Trophoblast cell (in vitro differentiated cells and primary cell): ENCODE data around the gene CHST3.

Experiments used
- DNase-seq, 2 donors: peaks; one replicate each; pipeline ENCODE4 v3.0.0-alpha.2; 2016
- H2AFZ ChIP-seq: 2 replicates; pipeline ENCODE4 v1.6.1; 2013; ENCODE audit warnings: low read length, moderate library complexity, mild to moderate bottlenecking; ENCODE audit not compliant: insufficient read depth, poor library complexity
- H2AK5ac ChIP-seq: 2 replicates; pipeline ENCODE4 v1.6.1; 2013; ENCODE audit warnings: mild to moderate bottlenecking, low read length
- H2BK120ac ChIP-seq: 2 replicates; pipeline ENCODE4 v1.6.1; 2013; ENCODE audit warnings: low read length, mild to moderate bottlenecking, moderate library complexity; ENCODE audit not compliant: insufficient read depth, poor library complexity
- H2BK12ac ChIP-seq: 2 replicates; pipeline ENCODE4 v1.6.1; 2013; ENCODE audit warnings: mild to moderate bottlenecking, low read length, moderate library complexity
- H2BK5ac ChIP-seq: 2 replicates; pipeline ENCODE4 v1.6.1; 2013; ENCODE audit warnings: low read length, low read depth, moderate library complexity, mild to moderate bottlenecking; ENCODE audit not compliant: poor library complexity
- H3K14ac ChIP-seq: 2 replicates; pipeline ENCODE4 v1.6.1; 2013; ENCODE audit warnings: mild to moderate bottlenecking, low read length
- H3K18ac ChIP-seq: 2 replicates; pipeline ENCODE4 v1.6.1; 2013; ENCODE audit warnings: mild to moderate bottlenecking, low read length
- H3K23ac ChIP-seq: 2 replicates; pipeline ENCODE4 v1.6.1; 2013; ENCODE audit warnings: low read length
- H3K27ac ChIP-seq: 2 replicates; pipeline ENCODE4 v1.5.1; 2013; ENCODE audit warnings: low read depth, mild to moderate bottlenecking, inconsistent platforms, low read length, moderate library complexity
- H3K27me3 ChIP-seq: 2 replicates; pipeline ENCODE4 v1.6.1; 2013; ENCODE audit warnings: inconsistent platforms, mild to moderate bottlenecking, low read length, moderate library complexity; ENCODE audit not compliant: insufficient read depth
- H3K36me3 ChIP-seq, 2 experiments: 1 replicate in 1 of 2; 2 replicates in 1 of 2; pipeline ENCODE4 v1.6.1; 2013; ENCODE audit warnings: low read length in 2 of 2, mild to moderate bottlenecking in 2 of 2, moderate library complexity in 1 of 2; ENCODE audit not compliant: insufficient read depth in 2 of 2, control insufficient read depth in 1 of 2
- H3K4ac ChIP-seq: 2 replicates; pipeline ENCODE4 v1.6.1; 2013; ENCODE audit warnings: low read depth, mild to moderate bottlenecking, low read length, moderate library complexity
- H3K4me1 ChIP-seq, 2 experiments: 1 replicate in 1 of 2; 2 replicates in 1 of 2; pipeline ENCODE4 v1.6.1; 2013; ENCODE audit warnings: low read length in 2 of 2, mild to moderate bottlenecking in 2 of 2, moderate library complexity in 1 of 2; ENCODE audit not compliant: insufficient read depth in 2 of 2, control insufficient read depth in 1 of 2
- H3K4me2 ChIP-seq: 2 replicates; pipeline ENCODE4 v1.6.1; 2013; ENCODE audit warnings: inconsistent platforms, mild to moderate bottlenecking, low read length, moderate library complexity
- H3K4me3 ChIP-seq: 2 replicates; pipeline ENCODE4 v1.5.1; 2013; ENCODE audit warnings: mild to moderate bottlenecking, low read depth, low read length, inconsistent platforms
- H3K79me1 ChIP-seq: one replicate; pipeline ENCODE4 v1.6.1; 2013; ENCODE audit warnings: low read length
- H3K79me2 ChIP-seq: 2 replicates; pipeline ENCODE4 v1.6.1; 2013; ENCODE audit warnings: low read length, mild to moderate bottlenecking; ENCODE audit not compliant: control insufficient read depth, insufficient read depth, poor library complexity
- H3K9ac ChIP-seq: 2 replicates; pipeline ENCODE4 v1.6.1; 2013; ENCODE audit warnings: mild to moderate bottlenecking, low read length
- H3K9me3 ChIP-seq: 2 replicates; pipeline ENCODE4 v1.6.1; 2013; ENCODE audit warnings: low read depth, mild to moderate bottlenecking, control low read depth, inconsistent platforms, low read length; ENCODE audit not compliant: insufficient read depth
- H4K12ac ChIP-seq: 2 replicates; pipeline ENCODE4 v1.6.1; 2013; ENCODE audit warnings: low read depth, mild to moderate bottlenecking, low read length, moderate library complexity
- H4K8ac ChIP-seq: 2 replicates; pipeline ENCODE4 v1.6.1; 2013; ENCODE audit warnings: low read depth, mild to moderate bottlenecking, low read length, moderate library complexity
- H4K91ac ChIP-seq: one replicate; pipeline ENCODE4 v1.6.1; 2013; ENCODE audit warnings: low read depth, mild to moderate bottlenecking, low read length, moderate library complexity
- WGBS: extraction: QIAGEN DNeasy Blood & Tissue Kit; methylation state at CpG from one replicate; pipeline ENCODE4 v1.1.7; 2013; ENCODE audit warnings: missing lambda C conversion rate; ENCODE audit not compliant: insufficient read length, insufficient coverage; ENCODE audit errors: extremely low coverage; 5-methylcytosine and 5-hydroxymethylcytosine counted together

The CHST3 gene

DNA sequence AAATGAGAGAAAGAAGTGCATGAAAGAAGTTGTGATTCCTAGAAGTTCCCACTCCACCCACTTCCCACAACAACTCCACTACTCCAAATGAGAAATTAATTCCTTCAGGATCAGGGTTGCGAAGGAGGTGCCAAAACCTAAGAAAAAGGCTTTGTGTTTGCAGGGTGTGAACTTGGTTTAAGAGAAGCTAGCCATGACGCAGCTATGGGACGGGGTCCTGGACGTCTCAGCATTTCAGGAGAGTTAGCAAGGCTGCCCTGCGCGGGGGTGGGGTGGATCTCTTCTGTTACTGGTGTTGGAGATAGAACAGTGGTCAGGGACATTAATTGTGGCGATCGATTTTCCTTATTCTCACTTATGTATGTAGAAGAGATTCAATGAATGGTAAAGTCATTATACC is 61.2 kb downstream of the CHST3 start:
- H2AK5ac ChIP-seq = no peak overlapping the region
- H3K36me3 ChIP-seq = no peaks in the 10 kb centered on the region
- no peaks in the 10 kb centered on the region for H3K79me2 ChIP-seq
- H3K4me3 ChIP-seq = no peak overlapping the region
- H3K4ac ChIP-seq = no peak overlapping the region
- no peak overlapping the region for H2BK120ac ChIP-seq
- H3K4me2 ChIP-seq = no peak overlapping the region
- H2BK12ac ChIP-seq = no peak overlapping the region
- H4K91ac ChIP-seq = no peak overlapping the region
- WGBS = no CpG with 5 or more reads among the region's 8 CpGs
- peaks cover 2% of the 10 kb centered on the region for H3K9me3 ChIP-seq
- H3K9ac ChIP-seq = no peak overlapping the region
- H4K8ac ChIP-seq = no peak overlapping the region
- H3K27ac ChIP-seq = no peak overlapping the region
- no peak overlapping the region for H3K14ac ChIP-seq
- H4K12ac ChIP-seq = no peak overlapping the region
- H3K23ac ChIP-seq = no peak overlapping the region
- peaks cover 3% of the 10 kb centered on the region for H3K79me1 ChIP-seq
- no peak for DNase-seq
- no peak overlapping the region for H3K18ac ChIP-seq
- no peak overlapping the region for H2AFZ ChIP-seq
- H3K27me3 ChIP-seq = no peaks in the 10 kb centered on the region
- no peak overlapping the region for H2BK5ac ChIP-seq
- H3K4me1 ChIP-seq = peaks cover 3 to 9% of the 10 kb centered on the region in 2 experiments

DNA sequence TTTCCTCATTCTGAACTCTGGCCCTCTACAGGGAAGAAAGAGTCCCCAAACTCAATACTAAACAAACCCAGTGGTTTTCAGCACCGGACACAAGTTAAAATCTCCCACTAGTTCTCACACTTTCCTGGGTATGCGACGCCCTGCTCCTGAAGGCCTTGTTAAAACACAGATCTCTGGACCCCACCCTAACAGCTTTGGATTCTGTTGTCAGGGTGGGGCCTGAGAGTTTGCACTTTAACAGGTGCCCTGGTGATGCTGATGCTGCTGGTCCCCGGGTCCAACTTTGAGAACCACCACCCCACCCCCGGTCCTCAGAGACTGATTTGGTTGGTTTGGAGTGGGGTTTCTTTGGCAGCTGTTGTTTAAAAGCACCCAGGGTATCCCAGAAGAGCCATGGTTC is 61.6 kb downstream of the CHST3 start:
- Histone ChIP-seq H3K4me2 (no peak overlapping the region), H4K91ac (no peak overlapping the region), H3K4ac (no peak overlapping the region), H2BK12ac (no peak overlapping the region), H2AFZ (no peak overlapping the region), H3K79me1 (peaks cover 8% of the 10 kb centered on the region), H3K27ac (no peak overlapping the region), H4K12ac (no peak overlapping the region), H3K14ac (no peak overlapping the region), H3K4me3 (no peak overlapping the region), H3K18ac (no peak overlapping the region), H2AK5ac (no peak overlapping the region), H4K8ac (no peak overlapping the region), H3K23ac (no peak overlapping the region), H3K79me2 (no peaks in the 10 kb centered on the region), H3K9me3 (peaks cover 2% of the 10 kb centered on the region), H3K9ac (no peak overlapping the region), H3K4me1 (peaks cover 7 to 14% of the 10 kb centered on the region in 2 experiments), H3K27me3 (no peaks in the 10 kb centered on the region), H2BK5ac (no peak overlapping the region), H2BK120ac (no peak overlapping the region), H3K36me3 (no peaks in the 10 kb centered on the region)
- no peak for DNase-seq
- WGBS = no CpG with 5 or more reads among the region's 5 CpGs

DNA sequence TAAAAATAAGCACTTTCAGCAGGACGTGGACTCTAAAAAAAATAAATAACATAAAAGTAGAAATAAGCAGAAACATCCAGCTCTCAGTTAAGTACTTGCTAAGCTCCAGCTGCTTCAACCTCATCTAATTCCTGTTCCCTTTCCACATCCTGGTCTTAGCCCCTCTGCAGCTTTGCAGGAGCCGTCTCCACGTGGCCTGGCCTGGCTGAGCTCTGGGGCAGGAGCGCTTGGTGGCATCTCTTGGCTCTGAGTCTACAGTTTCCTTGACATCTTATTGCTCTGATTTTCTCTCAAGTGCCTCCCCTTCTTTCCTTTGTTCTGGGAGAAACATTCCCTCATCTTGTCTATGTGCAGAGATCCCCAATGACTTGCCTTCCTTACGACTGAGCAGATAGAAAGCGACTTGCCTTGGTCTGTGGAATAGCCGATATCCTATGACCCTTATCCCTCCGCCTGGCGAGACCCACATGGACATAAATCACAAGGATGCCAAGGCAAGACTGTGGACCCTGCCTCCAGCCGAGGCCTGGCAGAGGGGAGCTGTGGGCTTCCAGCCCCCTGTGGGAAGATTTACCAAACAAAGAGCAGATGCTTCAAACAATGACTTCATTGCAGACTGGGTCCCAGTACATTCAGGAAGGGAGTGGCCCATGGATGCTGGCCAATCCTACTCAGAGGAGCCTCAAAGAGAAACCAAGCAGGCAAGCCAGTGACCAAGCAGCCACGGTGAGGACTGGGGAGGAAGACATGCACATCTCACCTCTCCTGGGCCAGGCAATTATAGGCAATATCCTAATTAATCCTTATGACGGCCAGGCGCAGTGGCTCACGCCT is 62.3 kb downstream of the CHST3 start:
- peaks cover 9% of the 10 kb centered on the region for H3K79me1 ChIP-seq
- H3K27ac ChIP-seq = no peak overlapping the region
- no peak overlapping the region for H3K4ac ChIP-seq
- no peaks in the 10 kb centered on the region for H3K79me2 ChIP-seq
- peaks cover 7 to 15% of the 10 kb centered on the region in 2 experiments for H3K4me1 ChIP-seq
- H2BK5ac ChIP-seq = no peak overlapping the region
- H4K12ac ChIP-seq = no peak overlapping the region
- no peak overlapping the region for H3K4me3 ChIP-seq
- H3K9ac ChIP-seq = no peak overlapping the region
- no peak overlapping the region for H3K18ac ChIP-seq
- no peak overlapping the region for H4K8ac ChIP-seq
- H3K27me3 ChIP-seq = no peaks in the 10 kb centered on the region
- no peak overlapping the region for H2BK120ac ChIP-seq
- H3K23ac ChIP-seq = no peak overlapping the region
- no CpG with 5 or more reads among the region's 14 CpGs for WGBS
- no peak for DNase-seq
- H3K4me2 ChIP-seq = no peak overlapping the region
- no peaks in the 10 kb centered on the region for H3K36me3 ChIP-seq
- no peak overlapping the region for H2AFZ ChIP-seq
- no peak overlapping the region for H4K91ac ChIP-seq
- peak overlapping the region; percentile 9 for H2BK12ac ChIP-seq
- no peak overlapping the region for H3K14ac ChIP-seq
- peak overlapping the region; percentile 22 for H2AK5ac ChIP-seq
- peaks cover 2% of the 10 kb centered on the region for H3K9me3 ChIP-seq

DNA sequence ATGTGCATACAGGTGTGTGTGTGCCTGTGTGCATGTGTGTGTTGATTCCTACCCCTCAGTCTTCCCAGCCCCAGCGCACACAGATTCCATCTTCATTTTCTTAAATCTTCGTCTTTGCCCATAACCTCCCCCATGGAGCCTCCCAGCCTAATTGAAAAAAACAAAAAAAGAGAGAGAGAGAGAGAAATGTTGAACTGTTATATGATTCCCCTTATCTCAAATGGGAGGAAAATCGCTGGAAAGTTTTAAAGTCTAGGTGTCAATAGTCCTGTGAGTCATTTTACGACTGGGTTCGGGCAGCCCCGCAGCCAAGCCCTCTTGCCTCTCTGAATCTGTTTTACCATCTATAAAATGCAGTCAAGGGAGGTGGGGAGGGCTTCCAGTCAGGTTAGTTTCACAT is 63.3 kb downstream of the CHST3 start:
- Histone ChIP-seq H2BK12ac (no peak overlapping the region), H3K18ac (no peak overlapping the region), H4K8ac (no peak overlapping the region), H2AK5ac (no peak overlapping the region), H2BK5ac (no peak overlapping the region), H4K91ac (no peak overlapping the region), H3K9me3 (peaks cover 2% of the 10 kb centered on the region), H4K12ac (no peak overlapping the region), H3K4me2 (no peak overlapping the region), H3K27me3 (no peaks in the 10 kb centered on the region), H3K27ac (no peak overlapping the region), H3K36me3 (no peaks in the 10 kb centered on the region), H3K4me3 (no peak overlapping the region), H3K14ac (no peak overlapping the region), H3K4ac (no peak overlapping the region), H3K23ac (no peak overlapping the region), H2AFZ (no peak overlapping the region), H2BK120ac (no peak overlapping the region), H3K9ac (no peak overlapping the region), H3K4me1 (peaks cover 7 to 19% of the 10 kb centered on the region in 2 experiments), H3K79me1 (peaks cover 10% of the 10 kb centered on the region), H3K79me2 (no peaks in the 10 kb centered on the region)
- no CpG with 5 or more reads among the region's 6 CpGs for WGBS
- peak; percentile 74 to 88 for DNase-seq
